ENCODE data around the gene TUBB8. TPM values are rescaled to one million over a fixed set of nuclear protein-coding genes. Genes with fewer than 3 reads are reported as not detected.

The TUBB8 gene
- total and polyA plus RNA-seq, 10 of the 15 experiments (the other 5 are each of a cell fraction or from before 2014, with no cell fraction given) = not detected

GRCh38 chr10:80477-81105, 31.5 kb upstream of the TUBB8 start (continued):
- TF ChIP-seq PRDM15 (CRISPR knock-in tag; IDR thresholded peaks at IDR 0.05) = no peak
- no peak for TF ChIP-seq LARP7 (IDR thresholded peaks at IDR 0.05)
- TF ChIP-seq, protein P1, sequence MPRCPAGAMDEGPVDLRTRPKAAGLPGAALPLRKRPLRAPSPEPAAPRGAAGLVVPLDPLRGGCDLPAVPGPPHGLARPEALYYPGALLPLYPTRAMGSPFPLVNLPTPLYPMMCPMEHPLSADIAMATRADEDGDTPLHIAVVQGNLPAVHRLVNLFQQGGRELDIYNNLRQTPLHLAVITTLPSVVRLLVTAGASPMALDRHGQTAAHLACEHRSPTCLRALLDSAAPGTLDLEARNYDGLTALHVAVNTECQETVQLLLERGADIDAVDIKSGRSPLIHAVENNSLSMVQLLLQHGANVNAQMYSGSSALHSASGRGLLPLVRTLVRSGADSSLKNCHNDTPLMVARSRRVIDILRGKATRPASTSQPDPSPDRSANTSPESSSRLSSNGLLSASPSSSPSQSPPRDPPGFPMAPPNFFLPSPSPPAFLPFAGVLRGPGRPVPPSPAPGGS (IDR thresholded peaks at IDR 0.05; ENCODE audit: borderline replicate concordance, insufficient read depth, low read depth, low read length, poor library complexity, severe bottlenecking) = no peak
- no peak for TF ChIP-seq ZNF687 (IDR thresholded peaks at IDR 0.05)
- TF ChIP-seq JUND (IDR thresholded peaks at IDR 0.05; ENCODE audit: low read depth, low read length) = no peak
- no peak for TF ChIP-seq SIX5 (IDR thresholded peaks at IDR 0.05; ENCODE audit: low read depth, low read length, severe bottlenecking)
- TF ChIP-seq ATF3 (IDR thresholded peaks at IDR 0.05; ENCODE audit: borderline replicate concordance, extremely low read depth, low read depth, low read length) = no peak

Data from GM12878 (cell line).